Small intestine (tissue), 7 donors: ENCODE measurements around the gene C17orf67. TPM values are rescaled to one million over a fixed set of nuclear protein-coding genes. Genes with fewer than 3 reads are reported as not detected.

ENCODE experiments used
- DNase-seq, 2 donors: peaks; one replicate each; pipeline versions ENCODE4 v3.0.0 to v3.0.0-alpha.2; 2013
- FAIRE-seq: peaks from 2 replicates; lab custom pipeline; 2012; peaks lifted over from hg19 to GRCh38; lab: Jason Lieb, UNC
- H3K27ac ChIP-seq, 3 donors: one replicate each; pipeline ENCODE4 v1.5.1; 2013; ENCODE audit warnings: low read length in 2 of 3, mild to moderate bottlenecking in 2 of 3, control low read depth in 1 of 3, inconsistent platforms in 1 of 3, low read depth in 1 of 3, moderate library complexity in 1 of 3
- H3K27me3 ChIP-seq, 3 donors: one replicate each; pipeline ENCODE4 v1.6.1; 2013; ENCODE audit warnings: low read length in 3 of 3, inconsistent platforms in 1 of 3; ENCODE audit not compliant: control insufficient read depth in 3 of 3, insufficient read depth in 3 of 3
- H3K36me3 ChIP-seq, 3 donors: one replicate each; pipeline ENCODE4 v1.6.1; 2013; ENCODE audit warnings: low read length in 3 of 3, inconsistent platforms in 1 of 3, low read depth in 1 of 3, mild to moderate bottlenecking in 1 of 3, moderate library complexity in 1 of 3; ENCODE audit not compliant: control insufficient read depth in 3 of 3, insufficient read depth in 2 of 3
- H3K4me1 ChIP-seq, 3 donors: one replicate each; pipeline ENCODE4 v1.6.1; 2013; ENCODE audit warnings: low read length in 2 of 3, inconsistent platforms in 1 of 3, low read depth in 1 of 3, mild to moderate bottlenecking in 1 of 3, moderate library complexity in 1 of 3; ENCODE audit not compliant: control insufficient read depth in 3 of 3, insufficient read depth in 2 of 3
- H3K4me3 ChIP-seq, 3 donors: one replicate each; pipeline ENCODE4 v1.5.1; 2013; ENCODE audit warnings: low read length in 3 of 3, control low read depth in 1 of 3, inconsistent platforms in 1 of 3, low read depth in 1 of 3, mild to moderate bottlenecking in 1 of 3, moderate library complexity in 1 of 3
- H3K9me3 ChIP-seq, 2 donors: one replicate each; pipeline ENCODE4 v1.6.1; 2013; ENCODE audit warnings: low read depth in 1 of 2, low read length in 1 of 2; ENCODE audit not compliant: control insufficient read depth in 2 of 2, insufficient read depth in 1 of 2
- WGBS, 3 donors: extraction: QIAGEN DNeasy Blood & Tissue Kit; methylation state at CpG; one replicate each; pipeline ENCODE4 v1.1.7; 2013; 5-methylcytosine and 5-hydroxymethylcytosine counted together
- polyA plus RNA-seq, 4 donors: library from polyadenylated mRNA; stranded (reverse) in 3 of 4; unstranded in 1 of 4; fragments of 200-250 nt in 3 of 4; fragments of 120-200 nt in 1 of 4; gene quantifications; one replicate each; pipeline versions ENCODE4 v1.2.1 to v1.2.3, GENCODE V29; 2013
- donor health status: healthy with polysubstance abuse.
- donor health status: control.
- donor health status: control.
- donor health status: Bipolar disorder and iron deficiency.
- donor health status: healthy.

Gene C17orf67
- polyA plus RNA-seq, 4 donors, result 0.62 to 41.9 (median 6.6) TPM

GRCh38 chr17:56756536-56756935 lies 77.2 kb downstream of the C17orf67 start:
- FAIRE-seq (no peak), DNase-seq (no peak)
- Histone ChIP-seq H3K4me3 (no peak overlapping the region), H3K36me3 (no peaks in the 10 kb centered on the region), H3K9me3 (peaks cover 0 to 2% of the 10 kb centered on the region in 2 donors), H3K4me1 (no peaks in the 10 kb centered on the region), H3K27ac (no peak overlapping the region), H3K27me3 (peaks cover 0 to 2% (median 0%) of the 10 kb centered on the region in 3 donors)
- WGBS, 3 donors, result 61 to 79% (median 71%) methylated on average over 2 of the region's 2 CpGs

GRCh38 chr17:56755310-56755709 lies 78.4 kb downstream of the C17orf67 start:
- Histone ChIP-seq H3K4me1 (no peaks in the 10 kb centered on the region), H3K4me3 (no peak overlapping the region), H3K27ac (no peak overlapping the region), H3K9me3 (no peaks in the 10 kb centered on the region), H3K27me3 (peaks cover 0 to 2% (median 0%) of the 10 kb centered on the region in 3 donors), H3K36me3 (no peaks in the 10 kb centered on the region)
- WGBS, 3 donors, result 85 to 89% (median 85%) methylated on average over 5 of the region's 5 CpGs
- DNase-seq (no peak), FAIRE-seq (no peak)

- FAIRE-seq (no peak), DNase-seq (no peak)
Measured at GRCh38 chr17:56754523-56755208, 79.1 kb downstream of the C17orf67 start.

GRCh38 chr17:56752263-56752836 lies 81.4 kb downstream of the C17orf67 start:
- Histone ChIP-seq H3K4me1 (no peaks in the 10 kb centered on the region), H3K9me3 (no peaks in the 10 kb centered on the region), H3K4me3 (no peak overlapping the region), H3K36me3 (no peaks in the 10 kb centered on the region), H3K27me3 (peaks cover 0 to 2% (median 0%) of the 10 kb centered on the region in 3 donors), H3K27ac (no peak overlapping the region)
- DNase-seq (no peak), FAIRE-seq (no peak)
- WGBS, 3 donors, result 83 to 93% (median 86%) methylated on average over 4 of the region's 4 CpGs

More at GRCh38 chr17:56754523-56755208, 79.1 kb downstream of the C17orf67 start:
- 46 to 48% (median 48%) methylated on average over 8 of the region's 8 CpGs for WGBS, 3 donors
- no peak overlapping the region for H3K27ac ChIP-seq
- no peaks in the 10 kb centered on the region for H3K36me3 ChIP-seq
- H3K4me1 ChIP-seq, result no peaks in the 10 kb centered on the region
- H3K9me3 ChIP-seq, result no peaks in the 10 kb centered on the region
- H3K4me3 ChIP-seq, result no peak overlapping the region
- H3K27me3 ChIP-seq, result peaks cover 0 to 2% (median 0%) of the 10 kb centered on the region in 3 donors

- Histone ChIP-seq H3K4me3 (no peak overlapping the region), H3K27ac (no peak overlapping the region), H3K27me3 (peaks cover 0 to 2% (median 0%) of the 10 kb centered on the region in 3 donors), H3K9me3 (no peaks in the 10 kb centered on the region), H3K4me1 (no peaks in the 10 kb centered on the region), H3K36me3 (no peaks in the 10 kb centered on the region)
- FAIRE-seq, result no peak
- WGBS, 3 donors, result 59 to 85% (median 79%) methylated on average over 6 of the region's 6 CpGs
- no peak for DNase-seq
Measured at GRCh38 chr17:56751145-56751738, 82.5 kb downstream of the C17orf67 start.

- Histone ChIP-seq H3K4me3 (no peak overlapping the region), H3K27me3 (peaks cover 0 to 5% (median 0%) of the 10 kb centered on the region in 3 donors), H3K27ac (no peak overlapping the region), H3K36me3 (no peaks in the 10 kb centered on the region), H3K4me1 (no peaks in the 10 kb centered on the region), H3K9me3 (peaks cover 0 to 7% of the 10 kb centered on the region in 2 donors)
- 84 to 93% (median 92%) methylated on average over 7 of the region's 7 CpGs for WGBS, 3 donors
- FAIRE-seq, result no peak
- DNase-seq, result no peak
Measured at GRCh38 chr17:56744721-56745120, 89.0 kb downstream of the C17orf67 start.

- H3K4me1 ChIP-seq, result no peaks in the 10 kb centered on the region
- WGBS, 3 donors, result 74 to 83% (median 80%) methylated on average over 4 of the region's 4 CpGs
Measured at GRCh38 chr17:56742601-56743000, 91.1 kb downstream of the C17orf67 start.

More at GRCh38 chr17:56742601-56743000, 91.1 kb downstream of the C17orf67 start:
- FAIRE-seq, result no peak
- H3K27ac ChIP-seq, result no peak overlapping the region
- H3K4me3 ChIP-seq, result no peak overlapping the region
- H3K36me3 ChIP-seq, result no peaks in the 10 kb centered on the region
- H3K27me3 ChIP-seq, result peaks cover 0 to 8% (median 0%) of the 10 kb centered on the region in 3 donors
- H3K9me3 ChIP-seq, result peaks cover 0 to 12% of the 10 kb centered on the region in 2 donors
- DNase-seq, result no peak
